D341Med (cell line): Measurements from ENCODE around the gene GRK4.
"Not testable (repeated sequence)": the region's sequence is repeated elsewhere in the genome, so short reads cannot be mapped to it uniquely, and the experiment has no call there.

Experiments used
- DNase-seq: peaks from one replicate; pipeline ENCODE4 v3.0.0; 2012; ENCODE audit warnings: low spot score

Gene GRK4

GRCh38 chr4:2963175-2963965, at the start of gene GRK4, which contains the start of gene NOP14:
GRK4 (plus strand) TSS chr4:2963571; CDS start chr4:2964071, 500 bp downstream.
NOP14 (minus strand) TSS chr4:2963406; CDS start chr4:2963319, 87 bp downstream.
- peak; percentile 97 for DNase-seq

GRCh38 chr4:2914256-2915126, 48.9 kb upstream of the GRK4 start:
- no peak for DNase-seq

- DNase-seq, result no peak
Observed at GRCh38 chr4:2915789-2916188, 47.6 kb upstream of the GRK4 start.

GRCh38 chr4:2916696-2917095, 46.7 kb upstream of the GRK4 start:
- not testable (repeated sequence) for DNase-seq

- DNase-seq, result not testable (repeated sequence)
Observed at GRCh38 chr4:2918300-2918699, 45.1 kb upstream of the GRK4 start.

- DNase-seq, result not testable (repeated sequence)
Observed at GRCh38 chr4:2918714-2919113, 44.7 kb upstream of the GRK4 start.

GRCh38 chr4:2922453-2923101, 40.8 kb upstream of the GRK4 start:
- DNase-seq, result not testable (repeated sequence)

GRCh38 chr4:2923141-2923551, 40.2 kb upstream of the GRK4 start:
- no peak for DNase-seq

- DNase-seq, result no peak
Observed at GRCh38 chr4:2923668-2924173, 39.6 kb upstream of the GRK4 start.

GRCh38 chr4:2924286-2924685, 39.1 kb upstream of the GRK4 start:
- no peak for DNase-seq

- DNase-seq, result no peak
Observed at GRCh38 chr4:2924765-2925301, 38.5 kb upstream of the GRK4 start.

- DNase-seq, result no peak
Observed at GRCh38 chr4:2925496-2925895, 37.9 kb upstream of the GRK4 start.

GRCh38 chr4:2925931-2926860, 37.2 kb upstream of the GRK4 start:
- no peak for DNase-seq

- no peak for DNase-seq
Observed at GRCh38 chr4:2927016-2927695, 36.2 kb upstream of the GRK4 start.

- no peak for DNase-seq
Observed at GRCh38 chr4:2927696-2928075, 35.7 kb upstream of the GRK4 start.

- no peak for DNase-seq
Observed at GRCh38 chr4:2928242-2929176, 34.9 kb upstream of the GRK4 start.

- no peak for DNase-seq
Observed at GRCh38 chr4:2929469-2929868, 33.9 kb upstream of the GRK4 start.

- no peak for DNase-seq
Observed at GRCh38 chr4:2930135-2930757, 33.1 kb upstream of the GRK4 start.
